Hypothalamus (tissue), 51 donors: ENCODE data around the gene TNFRSF14.
"Not testable (repeated sequence)": the region's sequence is repeated elsewhere in the genome, so short reads cannot be mapped to it uniquely, and the experiment has no call there.

ENCODE experiments used
- DNase-seq, 51 donors: peaks; one replicate each; lab custom pipeline; 2025; lab: John Stamatoyannopoulos, UW

The TNFRSF14 gene

DNA sequence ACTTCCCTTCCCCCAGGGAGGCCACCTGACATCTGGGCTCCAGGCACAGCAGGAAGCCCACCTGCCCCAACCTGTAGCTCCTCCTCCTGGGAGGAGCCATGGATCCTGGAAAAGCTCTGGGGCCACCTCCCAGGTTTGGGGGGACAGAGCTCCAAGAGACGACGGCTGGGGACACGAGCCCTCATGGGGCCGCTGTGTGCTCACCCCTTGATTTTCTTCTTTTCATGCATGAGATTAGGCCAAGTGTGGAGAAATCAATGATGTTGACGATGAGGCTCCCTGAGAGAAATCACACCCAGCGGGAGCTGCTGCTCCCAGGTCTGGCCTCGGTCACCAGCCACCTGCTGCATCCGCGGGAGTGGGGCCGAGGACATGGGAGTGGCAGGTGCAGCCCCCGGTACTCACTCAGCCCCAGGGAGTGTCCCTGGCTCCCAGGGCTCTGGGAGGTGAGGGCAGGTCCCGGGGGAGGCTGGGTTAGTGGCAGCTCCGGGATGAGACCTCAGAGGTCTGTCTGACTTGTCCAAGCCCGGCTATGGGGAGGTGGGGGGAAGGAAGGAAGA is 8.7 kb downstream of the TNFRSF14 start:
- DNase-seq, result no peak

DNA sequence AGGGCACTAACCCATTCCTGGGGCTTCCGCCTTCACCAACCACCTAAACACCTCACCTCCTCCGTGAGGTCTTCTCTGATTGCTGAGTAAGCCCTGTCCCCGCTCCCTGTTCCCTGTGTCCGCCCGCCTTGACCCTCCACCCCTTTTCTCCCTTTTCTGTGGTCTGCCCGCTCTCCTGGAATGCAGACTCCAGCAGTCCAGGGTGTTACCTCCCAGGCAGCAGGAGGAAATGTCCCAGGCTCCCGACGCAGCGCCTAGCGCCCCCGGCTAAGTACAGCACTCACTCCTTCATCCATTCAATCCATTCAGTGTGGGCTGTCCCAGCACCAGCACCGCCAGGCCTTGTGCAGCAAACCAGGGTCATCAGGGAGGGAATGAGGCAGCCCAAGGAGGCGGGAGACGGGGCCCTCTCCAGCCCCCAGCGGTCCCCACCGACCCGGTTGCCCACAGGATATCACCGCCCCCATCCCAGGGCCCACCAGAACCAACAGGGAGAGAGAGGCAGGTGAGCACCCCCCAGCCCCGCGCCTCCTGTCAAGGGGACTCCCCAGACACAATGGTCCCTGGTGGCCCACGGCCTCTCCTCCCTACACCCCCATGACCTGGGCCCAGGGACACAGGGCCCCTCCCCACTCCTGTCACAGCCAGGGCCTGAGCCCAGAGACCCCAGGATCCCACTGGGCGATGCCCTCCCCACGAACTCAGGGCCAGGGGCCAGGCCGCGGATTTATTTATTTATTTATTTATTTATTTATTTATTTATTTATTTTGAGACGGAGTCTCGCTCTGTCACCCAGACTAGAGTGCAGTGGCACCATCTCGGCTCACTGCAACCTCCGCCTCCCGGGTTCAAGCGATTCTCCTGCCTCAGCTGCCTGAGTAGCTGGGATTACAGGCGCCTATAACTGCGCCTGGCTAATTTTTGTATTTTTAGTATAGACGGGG is 10.2 kb downstream of the TNFRSF14 start:
- DNase-seq, result no peak

DNA sequence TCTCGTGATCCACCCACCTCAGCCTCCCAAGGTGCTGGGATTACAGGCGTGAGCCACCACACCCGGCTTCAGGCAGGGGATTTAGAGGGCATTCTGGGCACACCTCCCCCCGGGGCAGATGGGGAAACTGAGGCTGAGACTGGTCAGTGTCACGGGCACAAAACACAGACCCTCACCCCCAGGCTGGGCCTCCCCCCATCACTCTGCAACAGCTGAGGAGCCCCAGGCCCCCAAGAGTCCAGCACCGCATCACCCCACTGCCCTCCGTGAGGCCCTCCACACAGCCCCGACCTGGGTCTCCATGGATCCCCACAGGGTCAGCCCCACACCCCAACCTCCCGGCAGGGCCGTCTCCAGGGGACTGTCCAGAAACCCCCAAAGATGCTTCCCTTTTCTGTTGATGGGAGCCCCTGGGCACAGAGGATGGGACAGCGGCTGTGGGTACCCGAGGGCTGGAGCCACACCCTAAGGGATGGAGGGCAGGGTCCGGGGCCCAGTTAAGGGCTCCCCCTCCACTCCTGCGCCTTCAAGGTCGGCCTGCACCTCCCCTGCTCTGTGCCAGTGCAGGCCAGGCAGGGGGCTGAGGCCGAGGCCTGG is 11.0 kb downstream of the TNFRSF14 start:
- DNase-seq, result no peak

DNA sequence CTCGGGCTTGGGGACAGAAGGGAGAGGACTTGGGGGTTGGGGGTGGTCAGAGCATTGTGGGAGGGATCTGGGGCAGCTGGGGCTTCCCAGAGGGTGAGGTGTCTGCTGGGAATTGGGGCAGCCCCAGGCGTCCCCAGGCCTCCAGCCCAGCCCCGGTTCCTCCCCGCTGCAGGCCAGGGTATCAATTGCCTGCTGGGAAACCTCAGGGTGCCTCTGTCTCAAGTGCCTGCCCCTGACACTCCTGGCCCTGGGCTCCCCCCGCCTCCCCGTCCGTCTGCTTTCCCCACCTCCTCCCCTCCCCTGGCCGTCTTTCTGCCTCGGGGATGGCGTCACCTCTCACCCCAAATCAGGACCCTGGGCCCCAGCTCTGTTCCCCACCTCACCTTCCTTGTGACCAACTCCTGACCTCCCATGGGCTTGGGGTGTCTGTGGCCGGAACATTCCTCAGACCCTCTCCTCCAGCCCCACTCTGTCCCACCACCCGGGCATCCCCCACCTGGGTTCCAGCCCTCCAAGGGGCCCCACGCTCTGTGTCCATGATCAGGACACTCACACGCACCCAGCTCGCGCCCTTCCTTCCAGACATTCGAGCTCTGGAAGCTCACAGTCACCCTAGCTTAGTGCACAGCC is 12.1 kb downstream of the TNFRSF14 start:
- not testable (repeated sequence) for DNase-seq

DNA sequence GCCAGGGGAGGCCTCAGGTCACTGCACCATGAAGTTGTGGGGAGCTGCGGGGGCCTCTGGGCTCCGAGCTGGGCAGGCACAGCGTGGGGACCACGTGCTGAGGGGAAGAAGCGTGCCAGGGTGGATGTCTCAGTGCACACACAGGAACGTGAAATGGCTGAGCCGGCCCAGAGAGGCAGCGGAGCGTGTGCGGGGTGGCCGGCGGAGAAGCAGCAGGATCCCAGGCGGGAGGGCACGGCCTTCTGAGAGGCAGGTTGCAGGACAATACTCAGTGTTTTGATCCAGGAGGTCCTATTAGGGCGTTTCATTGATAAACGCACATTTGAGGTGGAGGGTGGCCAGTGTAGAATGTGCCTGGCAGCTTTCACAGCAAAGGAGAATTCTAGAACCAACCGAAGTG is 12.9 kb downstream of the TNFRSF14 start:
- no peak for DNase-seq

DNA sequence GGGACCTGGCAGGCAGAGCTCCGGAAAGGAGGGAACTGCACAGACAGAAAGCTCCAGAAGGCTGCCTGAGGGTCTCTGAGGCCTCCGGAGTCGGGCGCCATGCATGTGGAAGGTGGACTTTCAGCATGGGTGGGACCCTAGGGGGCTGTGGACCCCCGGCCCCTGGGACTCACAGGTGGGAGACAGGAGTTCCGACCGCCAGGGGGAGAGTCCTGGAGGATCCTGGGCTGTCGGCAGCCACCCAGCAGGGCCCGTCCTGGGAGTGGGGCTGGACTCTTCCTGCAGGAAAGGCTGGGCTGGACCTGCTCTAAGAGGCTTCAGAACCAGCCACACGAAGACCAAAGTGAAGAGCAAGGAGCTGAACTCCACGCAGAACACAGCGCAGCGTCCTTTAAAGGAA is 13.5 kb downstream of the TNFRSF14 start:
- not testable (repeated sequence) for DNase-seq

DNA sequence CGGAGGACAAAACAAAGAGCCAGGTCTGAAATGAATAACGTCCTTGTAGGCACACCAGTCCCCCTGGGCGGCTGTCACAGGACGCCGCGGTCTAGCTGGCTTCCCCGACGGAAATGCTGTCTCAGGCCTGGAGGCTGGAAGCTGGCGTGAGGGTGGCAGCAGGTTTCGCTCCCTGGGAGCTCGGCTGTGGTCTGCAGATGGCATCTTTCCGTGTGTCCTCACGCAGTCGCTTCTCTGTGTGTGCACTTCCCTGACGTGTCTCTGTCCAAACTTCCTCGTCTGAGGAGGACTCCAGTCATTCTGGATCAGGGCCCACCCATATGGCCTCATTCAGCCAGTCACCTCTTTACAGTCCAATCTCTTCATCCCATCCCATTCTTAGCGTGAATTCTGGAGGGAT is 14.2 kb downstream of the TNFRSF14 start:
- DNase-seq, result no peak

DNA sequence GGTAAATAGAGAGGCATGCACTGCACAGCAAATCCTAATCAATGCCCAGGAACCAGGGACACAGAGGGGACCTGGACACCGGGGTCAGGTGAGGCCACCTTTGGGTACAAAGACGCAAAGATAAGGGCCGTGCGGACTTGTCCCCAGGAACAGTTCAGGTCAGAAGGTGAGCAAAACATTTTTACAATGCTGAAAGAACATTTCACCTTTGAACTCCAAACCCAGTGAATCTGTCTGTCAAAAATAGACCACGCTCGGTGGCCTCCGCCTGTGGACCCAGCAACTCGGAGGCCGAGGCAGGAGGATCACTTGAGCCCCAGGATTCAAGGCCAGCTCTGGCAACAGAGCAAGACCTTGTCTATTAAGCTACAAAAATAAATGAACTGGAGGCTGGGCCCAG is 15.2 kb downstream of the TNFRSF14 start:
- DNase-seq, result no peak

DNA sequence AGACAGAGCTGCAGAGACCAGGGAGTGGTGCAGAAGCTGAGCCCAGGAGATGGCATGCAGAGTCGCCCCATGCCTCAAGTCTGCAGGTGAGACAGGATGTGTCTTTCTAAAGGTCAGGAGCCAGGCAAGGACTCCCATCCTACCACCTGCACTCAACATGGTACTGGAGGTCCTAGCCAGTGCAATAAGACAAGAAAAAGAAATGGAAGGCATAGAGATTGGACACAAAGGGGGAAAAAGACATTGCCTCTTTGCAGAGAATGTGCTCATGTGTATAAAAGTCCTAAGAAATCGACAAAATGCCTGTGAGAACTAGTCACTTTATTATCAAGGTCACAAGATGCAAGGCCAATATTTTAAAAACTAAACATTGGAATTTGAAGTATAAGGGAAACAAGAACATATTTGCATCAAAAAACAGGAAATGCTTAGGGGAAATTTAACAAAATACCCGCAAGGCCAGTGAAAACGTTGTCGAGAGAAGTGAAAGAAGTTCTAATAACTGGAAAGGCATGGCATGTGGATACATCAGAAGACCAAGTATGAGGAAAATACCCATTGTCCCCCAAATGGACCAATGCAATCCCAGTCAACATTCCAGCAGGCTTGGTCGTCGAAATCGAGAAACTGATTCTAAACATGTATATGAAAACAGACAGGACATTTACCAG is 17.2 kb downstream of the TNFRSF14 start:
- no peak for DNase-seq

DNA sequence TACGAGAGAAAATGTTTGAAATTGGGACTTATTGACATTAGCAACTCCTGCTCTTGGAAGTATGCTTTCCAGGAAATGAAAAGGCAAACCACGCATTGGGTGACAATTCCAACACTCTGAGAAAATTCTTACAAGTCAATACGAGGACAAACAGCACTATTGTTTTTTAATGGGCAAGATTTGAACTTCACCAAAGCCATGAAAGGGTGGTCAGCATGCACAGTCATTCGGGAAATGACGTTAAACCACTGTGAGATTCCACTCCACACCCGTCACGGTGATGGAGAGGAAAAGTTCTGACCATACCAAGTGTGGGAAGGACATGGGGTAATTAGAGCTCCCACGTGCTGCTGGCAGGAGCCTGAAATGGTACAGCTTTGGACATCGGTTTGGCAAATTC is 18.2 kb downstream of the TNFRSF14 start:
- DNase-seq, result no peak

DNA sequence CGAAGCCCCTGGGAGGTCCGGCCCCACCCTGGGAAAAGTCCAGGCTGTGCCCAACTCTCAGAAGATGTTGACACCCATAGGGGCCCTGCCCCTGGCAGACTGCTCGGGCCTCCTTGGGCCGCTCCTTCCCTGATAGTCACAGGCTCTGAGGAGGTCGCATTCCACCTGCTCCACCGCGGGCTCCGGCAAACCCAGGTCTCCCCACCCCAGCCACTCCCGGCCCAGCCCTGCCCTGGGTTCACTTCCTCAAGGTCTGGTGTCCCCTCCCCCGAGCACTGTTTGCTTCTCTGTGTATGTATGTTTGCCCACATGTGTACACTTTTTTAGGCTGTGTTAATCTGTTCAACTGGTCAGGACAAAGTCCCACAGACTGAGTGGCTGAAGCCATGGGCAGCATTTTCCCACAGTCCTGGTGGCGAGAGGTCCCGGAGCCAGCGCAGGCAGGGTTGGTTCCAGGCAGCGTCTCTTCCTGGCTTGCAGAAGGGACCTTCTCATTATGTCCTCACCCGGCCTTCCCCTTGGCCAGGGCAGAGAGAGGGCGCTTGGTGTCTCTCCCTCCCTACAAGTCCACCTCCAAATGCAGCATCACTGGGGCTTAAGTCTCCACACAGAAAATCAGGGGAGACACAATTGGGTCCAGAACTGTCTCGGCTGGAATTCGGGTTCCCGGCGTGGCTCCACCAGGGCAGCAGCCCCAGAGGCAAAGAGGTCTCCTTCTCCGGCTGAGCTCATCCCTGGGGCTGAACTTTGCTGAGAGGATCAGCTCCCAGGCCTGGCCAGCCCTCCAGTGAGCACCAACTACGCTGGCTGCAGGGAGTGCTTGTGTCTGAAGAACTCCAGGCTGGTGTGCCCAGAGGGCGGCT is 19.9 kb downstream of the TNFRSF14 start:
- no peak for DNase-seq

DNA sequence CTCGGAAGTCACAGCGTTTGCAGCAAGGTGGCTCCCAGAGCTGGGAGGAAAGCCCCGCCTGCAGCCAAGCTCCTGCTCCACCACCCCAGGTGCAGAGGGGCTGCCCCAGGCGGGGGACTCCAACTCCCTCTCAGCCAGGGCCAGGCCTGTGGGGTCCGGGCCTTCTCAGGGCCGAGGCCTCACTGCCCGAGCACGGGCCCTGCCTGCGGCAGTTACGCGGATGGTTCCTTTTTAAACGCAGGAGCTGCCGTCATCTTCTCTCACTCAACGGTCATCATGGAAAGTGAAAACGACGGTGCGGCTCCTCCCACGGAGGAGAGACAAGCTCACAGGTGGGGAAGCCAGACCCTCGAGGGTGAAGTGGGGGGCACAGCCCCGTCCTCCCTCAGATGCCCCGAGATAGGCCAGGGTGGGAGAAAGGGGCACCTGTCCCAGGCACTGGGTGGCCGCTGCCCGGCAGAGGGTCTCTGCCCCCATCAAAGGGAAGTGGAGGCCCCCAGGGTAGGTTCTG is 21.4 kb downstream of the TNFRSF14 start:
- not testable (repeated sequence) for DNase-seq

DNA sequence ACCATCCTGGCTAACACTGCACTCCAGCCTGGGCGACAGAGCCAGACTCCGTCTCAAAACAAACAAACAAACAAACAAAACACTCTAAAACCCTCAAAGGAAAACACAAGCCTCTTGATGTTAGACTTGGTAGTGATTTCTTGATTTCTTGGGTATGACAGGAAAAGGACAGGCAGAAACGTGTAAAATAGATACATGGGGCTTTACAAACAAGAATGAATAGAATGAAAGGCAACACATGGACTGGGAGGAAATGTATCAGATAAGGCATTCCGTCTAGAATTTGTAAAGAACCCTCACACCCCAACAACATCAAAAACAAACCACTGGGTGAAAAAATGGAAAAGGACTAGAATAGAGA is 22.6 kb downstream of the TNFRSF14 start:
- DNase-seq, result no peak

DNA sequence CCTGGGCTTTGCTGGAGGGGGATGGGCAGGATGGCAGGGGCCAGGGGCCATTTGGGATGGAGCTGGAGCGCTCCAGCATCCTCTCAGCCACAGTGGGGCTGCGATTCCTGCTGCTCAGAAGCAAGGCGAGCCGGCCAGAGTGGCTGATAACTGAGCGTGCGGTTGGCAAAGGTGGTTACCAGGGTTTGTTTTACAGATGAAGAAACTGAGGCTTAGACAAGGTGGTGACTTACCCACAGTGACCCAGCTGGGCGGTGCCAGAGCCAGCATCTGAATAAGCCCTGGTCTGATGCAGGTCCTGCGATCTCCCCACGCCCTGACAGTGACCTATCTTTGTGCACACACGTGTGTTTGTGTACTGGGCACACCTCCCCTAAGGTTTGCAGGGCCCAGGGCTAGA is 24.5 kb downstream of the TNFRSF14 start:
- DNase-seq, result no peak

DNA sequence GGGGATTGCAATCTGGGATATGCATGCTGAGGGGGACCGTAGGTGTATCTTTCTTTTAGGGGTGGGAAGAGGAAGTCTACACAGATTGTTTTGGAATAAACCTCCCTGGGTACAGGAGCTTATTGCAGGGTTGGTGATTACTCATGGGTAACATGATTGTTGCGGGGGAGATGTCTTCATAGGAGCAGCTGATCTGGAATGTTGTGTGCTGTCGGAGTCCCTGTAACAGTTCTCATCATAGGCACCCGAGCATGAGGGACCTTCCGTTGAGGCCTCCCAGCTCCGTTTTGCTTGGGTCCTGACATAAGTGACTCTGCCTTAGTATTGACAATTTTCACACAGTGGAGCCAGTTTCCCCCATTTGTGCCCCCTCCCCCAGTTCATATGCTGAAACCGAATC is 26.2 kb downstream of the TNFRSF14 start:
- no peak for DNase-seq

DNA sequence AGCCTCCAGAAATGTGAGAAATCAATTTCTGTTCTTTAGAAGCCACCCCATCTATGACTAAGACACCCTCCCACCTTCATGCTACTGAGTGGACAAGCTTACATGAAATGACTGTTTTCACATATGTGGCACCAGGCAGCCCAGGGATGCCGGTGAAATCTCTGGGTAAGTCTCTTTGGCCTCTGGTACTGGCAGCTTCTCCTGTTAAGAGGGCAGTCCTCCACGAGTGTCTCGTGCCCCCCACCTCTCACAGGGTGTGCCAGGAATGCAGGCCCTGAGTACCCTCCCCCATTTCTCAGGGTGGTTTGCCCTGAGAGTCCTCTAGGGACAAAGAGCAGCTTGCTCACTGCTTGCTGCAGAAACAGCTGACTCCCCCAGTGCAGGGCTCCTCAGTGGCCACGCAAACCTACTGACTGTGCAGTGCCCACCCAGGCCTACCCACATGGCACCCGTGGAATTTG is 27.2 kb downstream of the TNFRSF14 start:
- no peak for DNase-seq

DNA sequence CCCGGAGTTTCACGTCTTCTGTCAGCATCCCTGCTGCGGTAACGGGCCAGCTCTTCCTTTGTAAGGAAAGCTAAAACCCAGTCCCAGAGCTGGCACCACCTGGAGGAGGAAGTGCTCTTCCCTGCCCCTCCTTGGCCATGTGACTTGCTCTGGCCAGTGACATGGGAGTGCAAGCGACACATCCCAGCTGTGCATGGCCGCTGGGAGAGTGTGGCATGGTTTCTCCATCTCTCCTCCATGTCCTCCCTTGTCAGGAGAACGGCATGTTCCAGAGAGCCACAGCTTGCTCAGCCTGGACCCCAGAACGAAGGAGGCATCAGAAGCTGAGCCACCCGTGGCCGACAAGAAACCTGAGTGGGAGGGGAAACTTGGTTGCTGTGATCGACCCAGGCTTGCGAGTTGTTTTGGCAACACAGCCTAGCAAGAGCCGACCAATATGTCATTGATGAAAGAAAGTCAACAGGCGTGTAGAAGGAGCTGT is 27.7 kb downstream of the TNFRSF14 start:
- DNase-seq, result no peak

DNA sequence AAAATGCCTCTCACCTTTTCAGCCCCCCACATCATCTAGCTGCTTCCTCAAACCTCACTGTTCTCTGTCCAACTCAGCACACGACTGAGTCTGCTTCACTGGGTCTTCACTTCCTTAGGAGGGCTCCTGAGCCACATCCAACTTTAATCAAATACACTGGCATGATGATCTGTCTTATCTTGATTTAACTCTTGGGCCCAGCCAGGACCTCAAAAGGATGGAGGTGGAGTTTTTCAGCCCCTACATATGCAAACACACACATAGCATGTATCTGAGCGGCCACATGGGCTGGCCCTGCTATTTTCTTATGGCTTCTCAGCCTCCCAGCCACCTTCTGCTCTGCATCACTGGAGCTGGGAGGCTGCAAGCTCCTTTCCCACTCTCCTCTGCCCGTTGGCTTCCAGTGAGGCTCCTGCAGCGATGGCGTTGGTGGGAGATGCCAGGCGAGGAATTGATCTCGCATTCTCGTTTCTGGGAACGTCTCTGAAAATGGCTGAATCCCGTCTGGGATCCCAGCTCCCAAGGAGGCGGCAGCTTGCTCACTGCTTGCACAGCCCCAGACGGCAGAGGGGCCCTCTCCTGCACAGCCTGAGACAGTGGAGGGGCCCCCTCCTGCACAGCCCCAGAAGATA is 28.6 kb downstream of the TNFRSF14 start:
- DNase-seq, result peak in 1 of 51 donors; percentile 54
